SU-DHL-6 (cell line): Measurements from ENCODE around the gene AFF3.

Experiments used
- EZH2phosphoT487 ChIP-seq: fragments of 200-600 bp; sonication (generic), shearing (Covaris generic); conservative IDR thresholded peaks from 2 replicates; pipeline ENCODE4 v1.6.1; 2018; ENCODE audit warnings: mild to moderate bottlenecking, antibody characterized with exemption, low read length, moderate library complexity, mixed read lengths
- TF ChIP-seq, protein P1 (sequence below): fragments of 200-600 bp; sonication (generic); IDR thresholded peaks from one replicate; pipeline ENCODE4 v1.5.1; 2017; ENCODE audit warnings: antibody characterized with exemption, mild to moderate bottlenecking, low read length, moderate library complexity; ENCODE audit not compliant: insufficient read depth, poor library complexity, severe bottlenecking

DNA sequence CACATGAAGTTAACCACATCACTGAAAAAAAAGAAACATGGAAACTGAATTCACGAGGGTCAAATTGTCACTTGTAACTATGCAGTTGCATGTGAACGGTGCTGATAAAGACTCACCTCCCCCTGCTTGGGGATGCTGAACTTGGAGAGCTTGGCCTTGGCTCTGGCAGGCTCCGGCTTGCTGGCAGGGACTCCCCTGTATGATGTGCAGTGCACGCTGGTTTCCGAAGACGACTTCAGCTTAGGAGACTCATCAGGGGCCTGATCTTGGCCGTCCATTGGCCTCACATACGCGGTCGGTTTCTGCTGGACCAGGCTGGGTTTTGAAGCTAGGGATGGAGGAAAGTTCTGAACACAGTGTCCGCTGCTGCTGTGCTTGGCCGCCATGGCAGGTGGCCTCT is 135.9 kb downstream of the AFF3 start:
- TF ChIP-seq, protein P1, sequence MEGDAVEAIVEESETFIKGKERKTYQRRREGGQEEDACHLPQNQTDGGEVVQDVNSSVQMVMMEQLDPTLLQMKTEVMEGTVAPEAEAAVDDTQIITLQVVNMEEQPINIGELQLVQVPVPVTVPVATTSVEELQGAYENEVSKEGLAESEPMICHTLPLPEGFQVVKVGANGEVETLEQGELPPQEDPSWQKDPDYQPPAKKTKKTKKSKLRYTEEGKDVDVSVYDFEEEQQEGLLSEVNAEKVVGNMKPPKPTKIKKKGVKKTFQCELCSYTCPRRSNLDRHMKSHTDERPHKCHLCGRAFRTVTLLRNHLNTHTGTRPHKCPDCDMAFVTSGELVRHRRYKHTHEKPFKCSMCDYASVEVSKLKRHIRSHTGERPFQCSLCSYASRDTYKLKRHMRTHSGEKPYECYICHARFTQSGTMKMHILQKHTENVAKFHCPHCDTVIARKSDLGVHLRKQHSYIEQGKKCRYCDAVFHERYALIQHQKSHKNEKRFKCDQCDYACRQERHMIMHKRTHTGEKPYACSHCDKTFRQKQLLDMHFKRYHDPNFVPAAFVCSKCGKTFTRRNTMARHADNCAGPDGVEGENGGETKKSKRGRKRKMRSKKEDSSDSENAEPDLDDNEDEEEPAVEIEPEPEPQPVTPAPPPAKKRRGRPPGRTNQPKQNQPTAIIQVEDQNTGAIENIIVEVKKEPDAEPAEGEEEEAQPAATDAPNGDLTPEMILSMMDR, result no peak
- no peak for TF ChIP-seq EZH2phosphoT487
